ENCODE results near the gene FAM124B.
"Not testable (repeated sequence)": the region's sequence is repeated elsewhere in the genome, so short reads cannot be mapped to it uniquely, and the experiment has no call there.

Gene FAM124B

DNA sequence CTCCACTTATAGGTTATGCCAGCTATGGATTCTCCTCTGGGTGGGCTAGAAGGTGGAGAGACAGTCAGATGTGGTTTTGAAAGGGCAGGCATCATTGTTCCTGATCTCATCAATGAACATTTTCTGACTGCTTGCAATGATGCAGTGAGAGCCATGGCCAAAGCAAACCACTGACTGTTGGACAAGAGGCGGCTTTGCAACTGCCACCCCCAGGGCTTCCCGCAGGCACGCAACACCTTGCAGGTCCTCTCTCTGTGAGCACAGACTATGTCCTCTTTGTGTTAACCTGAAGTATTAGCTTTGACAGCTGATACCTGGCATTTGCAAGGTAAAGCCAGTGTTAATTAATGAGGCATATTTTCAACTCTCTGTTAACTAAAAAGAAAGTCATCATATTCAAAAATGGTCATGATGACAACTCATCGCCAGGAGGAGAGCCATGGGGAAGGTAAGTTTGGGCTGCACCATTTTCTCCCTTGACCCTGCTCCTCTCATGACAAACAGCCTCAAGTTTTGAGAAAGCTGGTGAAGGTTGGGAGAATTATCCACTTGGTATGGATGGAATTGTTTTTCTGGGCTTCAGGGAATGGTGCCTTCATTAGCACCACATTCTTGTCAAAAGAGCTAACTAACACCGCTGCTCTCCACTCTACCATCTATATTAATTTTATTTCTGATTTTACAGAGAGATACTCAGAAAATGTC lies 14.9 kb upstream of the FAM124B start:
- no peak for DNase-seq

DNA sequence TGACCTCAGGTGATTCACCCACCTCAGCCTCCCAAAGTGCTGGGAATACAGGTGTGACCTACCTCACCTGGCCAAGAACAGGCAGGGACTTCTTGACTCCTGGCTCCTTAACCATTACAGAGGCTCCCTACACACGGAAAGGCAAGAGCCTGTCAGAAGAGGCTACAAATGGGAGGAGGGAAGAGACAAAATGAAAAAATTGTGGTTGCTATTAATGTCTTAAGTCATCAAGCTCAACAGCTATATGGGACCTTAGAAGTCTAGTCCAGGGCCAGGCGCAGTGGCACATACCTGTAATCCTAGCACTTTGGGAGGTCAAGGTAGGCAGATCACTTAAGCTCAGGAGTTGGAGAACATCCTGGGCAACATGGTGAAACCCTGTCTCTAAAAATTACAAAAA lies 11.5 kb upstream of the FAM124B start:
- DNase-seq = no peak

DNA sequence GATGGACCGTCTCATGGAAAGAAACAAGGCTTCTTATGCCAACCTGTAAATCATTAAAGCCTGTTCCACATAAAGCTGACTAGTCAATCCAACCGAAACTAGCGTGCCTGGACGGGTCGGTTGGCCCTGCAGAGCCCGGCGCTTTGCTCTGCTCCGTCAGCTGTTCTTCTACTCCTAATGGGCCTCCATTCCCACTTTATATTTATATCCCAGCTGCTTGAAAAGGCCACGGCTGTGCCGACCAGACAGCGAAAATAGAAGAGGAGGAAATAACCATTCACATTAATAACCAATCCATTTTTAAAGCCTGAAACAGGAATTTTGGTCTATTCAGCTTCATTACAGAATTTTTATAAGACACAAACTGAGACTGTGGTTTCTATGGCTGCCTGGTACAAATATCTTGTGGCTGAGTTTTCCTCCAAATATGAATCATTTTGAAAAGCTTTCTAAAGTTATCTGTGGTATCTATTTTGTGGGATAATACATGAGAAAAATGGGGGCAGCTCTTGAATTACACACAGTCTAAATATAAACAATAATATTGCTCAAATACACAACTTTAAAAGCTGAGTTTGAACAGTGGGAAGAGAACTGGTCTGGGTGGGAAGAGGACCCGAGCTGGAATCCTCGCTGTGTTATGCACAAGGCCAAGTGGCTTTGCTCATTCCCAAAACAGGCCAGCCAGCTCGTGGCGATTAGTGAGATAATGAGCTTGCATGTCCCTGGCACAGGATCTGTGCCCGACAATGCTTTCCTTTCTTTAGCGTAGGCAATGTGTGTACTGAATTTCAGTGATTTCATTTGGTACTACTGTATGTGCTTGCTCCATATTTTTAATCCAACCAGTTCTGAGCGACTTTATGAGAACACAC lies 10.5 kb upstream of the FAM124B start:
- peak in 1 of 51 donors; percentile 35 for DNase-seq

GRCh38 chr2:224410946-224411561 lies 9.1 kb upstream of the FAM124B start:
- DNase-seq = no peak

- no peak for DNase-seq
These were observed 6.8 kb upstream of the FAM124B start for GRCh38 chr2:224408676-224409075.

GRCh38 chr2:224407241-224407701 lies 5.4 kb upstream of the FAM124B start:
- no peak for DNase-seq

- DNase-seq = no peak
These were observed 4.0 kb upstream of the FAM124B start for GRCh38 chr2:224405841-224406370.

DNA sequence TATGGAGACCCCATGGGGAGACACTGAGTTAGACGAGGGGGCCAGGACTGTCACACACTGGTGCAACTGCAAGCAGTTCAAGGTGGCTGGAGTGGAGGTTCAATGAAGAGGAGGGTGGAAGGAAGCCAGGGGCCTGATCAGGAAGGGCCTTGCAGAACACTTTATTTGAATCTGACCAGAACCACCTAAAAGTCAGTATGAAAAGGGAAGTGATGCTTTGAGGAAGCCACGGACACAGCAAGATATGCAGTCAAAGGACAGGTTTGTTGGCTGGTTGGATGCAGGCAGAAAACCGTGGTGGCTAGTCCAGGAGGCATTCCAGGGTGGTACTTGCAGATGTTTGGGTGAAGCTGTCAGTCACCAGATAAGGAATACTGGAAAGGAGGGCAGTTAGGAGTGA lies 3.5 kb upstream of the FAM124B start:
- no peak for DNase-seq

GRCh38 chr2:224404796-224405195 lies 2.9 kb upstream of the FAM124B start:
- DNase-seq = no peak

DNA sequence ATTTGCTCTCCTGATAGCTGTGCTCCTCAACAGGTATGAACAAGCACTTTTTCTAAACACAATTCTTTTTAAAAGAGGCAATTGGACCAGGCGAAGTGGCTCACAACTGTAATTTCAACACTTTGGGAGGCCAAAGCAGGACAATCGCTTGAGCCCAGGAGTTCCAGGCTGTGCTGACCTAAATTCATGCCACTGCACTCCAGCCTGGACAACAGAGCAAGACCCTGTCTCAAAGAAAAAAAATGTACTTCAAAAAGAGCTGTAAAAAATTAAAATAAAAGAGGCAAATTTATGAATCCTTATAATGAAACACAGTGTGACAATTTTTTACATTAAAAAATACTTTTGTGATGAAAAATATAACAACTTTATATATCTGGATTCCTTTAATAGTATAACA lies 1.8 kb upstream of the FAM124B start:
- no peak for DNase-seq

GRCh38 chr2:224400886-224401632 lies 848 bp downstream of the FAM124B start:
- peak in 1 of 51 donors; percentile 16 for DNase-seq

DNA sequence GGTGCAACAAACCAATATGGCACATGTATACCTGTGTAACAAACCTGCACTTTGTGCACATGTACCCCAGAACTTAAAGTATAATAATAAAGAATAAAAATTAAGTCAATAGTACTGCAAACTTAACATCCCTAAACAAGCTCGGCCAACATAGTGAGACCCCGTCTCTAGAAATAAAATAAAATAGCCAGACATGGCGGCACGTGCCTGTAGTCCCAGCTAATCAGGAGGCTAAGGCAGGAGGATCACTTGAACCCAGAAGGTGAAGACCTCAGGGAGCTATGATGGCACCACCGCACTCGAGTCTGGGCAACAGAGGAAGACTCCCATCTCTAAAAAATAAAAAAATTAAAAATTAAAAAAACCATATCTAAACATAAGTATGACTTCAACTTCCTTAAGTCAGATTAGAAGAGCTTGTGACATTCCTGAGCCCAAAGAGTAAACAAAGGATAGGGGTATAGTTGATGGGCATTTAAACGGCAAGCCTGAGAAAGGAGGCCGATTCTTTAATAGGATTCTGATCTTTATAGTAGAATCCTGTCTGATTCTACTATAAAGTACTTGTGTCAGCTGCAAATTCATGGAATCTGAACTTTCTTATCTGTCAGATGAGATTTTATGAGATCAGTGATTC lies 1.6 kb downstream of the FAM124B start:
- DNase-seq = no peak

- no peak for DNase-seq
These were observed 3.6 kb downstream of the FAM124B start for GRCh38 chr2:224398289-224398688.

DNA sequence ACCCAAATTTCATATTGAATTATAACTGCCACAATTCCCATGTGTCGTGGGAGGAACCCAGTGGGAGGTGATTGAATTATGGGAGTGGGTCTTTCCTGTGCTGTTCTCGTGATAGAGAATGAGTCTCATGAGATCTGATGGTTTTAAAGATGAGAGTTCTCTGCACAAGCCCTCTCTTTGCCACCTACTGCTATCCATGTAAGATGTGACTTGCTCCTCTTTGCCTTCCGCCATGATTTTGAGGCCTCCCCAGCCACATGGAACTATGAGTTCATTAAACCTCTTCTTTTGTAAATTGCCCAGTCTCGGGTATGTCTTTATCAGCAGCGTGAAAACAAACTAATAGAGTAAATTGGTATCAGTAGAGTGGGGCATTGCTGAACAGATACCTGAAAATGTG lies 4.8 kb downstream of the FAM124B start:
- not testable (repeated sequence) for DNase-seq

DNA sequence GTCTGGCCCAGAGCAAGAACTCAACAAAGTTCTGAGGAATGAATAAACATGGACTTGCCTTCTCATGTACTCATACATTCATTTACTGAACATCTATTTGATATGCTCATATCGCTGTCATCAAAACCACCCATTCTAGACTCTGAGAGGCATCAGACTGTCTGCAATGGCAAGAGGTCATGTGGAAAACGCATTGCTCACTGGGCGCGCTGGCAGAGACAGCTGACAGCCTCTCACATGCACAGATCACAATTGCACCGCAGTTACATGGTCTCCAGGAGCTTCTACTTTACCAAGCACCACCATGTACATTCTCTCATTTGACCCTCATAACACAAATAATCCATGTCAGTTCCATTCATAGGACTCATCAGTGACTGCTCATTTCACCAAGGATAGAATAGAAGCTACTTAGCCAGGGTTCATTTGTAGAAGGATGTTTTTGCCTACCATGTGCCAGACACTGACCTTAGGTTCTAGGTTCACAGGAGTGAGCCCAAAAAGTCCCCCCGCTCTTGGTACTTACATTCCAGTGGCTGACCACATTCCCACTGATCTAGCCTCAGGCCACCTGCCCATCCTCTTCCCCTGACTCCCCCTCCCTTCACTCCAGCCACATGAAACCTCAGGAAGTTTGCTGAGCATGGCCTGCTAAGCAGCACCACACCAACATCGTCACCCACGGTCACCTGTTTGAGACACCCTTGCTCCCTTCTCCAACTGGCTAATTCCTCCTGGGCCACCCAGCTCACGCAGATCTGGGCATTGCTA lies 6.1 kb downstream of the FAM124B start:
- no peak for DNase-seq

DNA sequence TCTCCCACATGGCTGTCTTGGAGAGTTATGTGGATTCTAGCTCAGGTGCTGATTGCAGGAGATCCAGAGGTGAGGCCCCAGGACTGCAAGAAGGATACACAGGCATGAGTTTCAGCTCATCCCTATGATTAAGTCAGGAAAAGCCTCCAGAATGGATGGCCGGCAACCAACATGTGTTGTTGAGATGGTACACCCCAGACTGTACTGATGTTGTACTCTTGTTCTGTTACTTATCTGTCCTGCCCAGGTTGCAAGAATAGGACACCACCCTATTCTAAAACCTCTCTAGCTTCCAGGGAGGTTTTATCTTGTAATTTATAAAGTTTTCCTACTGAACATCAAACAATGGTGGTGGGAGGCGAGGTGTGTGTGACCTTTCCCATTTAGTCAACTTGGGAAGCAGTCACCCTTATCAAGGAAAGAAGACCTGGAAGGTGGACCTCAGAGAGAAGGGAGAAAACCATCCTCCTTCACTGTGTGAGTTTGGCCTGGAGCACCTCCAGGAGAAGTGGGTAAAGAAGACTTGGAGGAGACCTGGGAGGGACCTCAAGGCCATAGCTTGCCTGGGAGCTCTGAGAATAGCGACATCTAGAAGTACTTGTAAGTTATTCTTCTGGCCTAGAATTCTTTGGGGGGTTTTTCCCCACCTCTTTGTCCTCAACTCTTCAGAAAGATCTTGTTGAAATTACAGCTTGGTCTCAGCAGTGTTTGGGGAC lies 8.6 kb downstream of the FAM124B start:
- no peak for DNase-seq

- DNase-seq = no peak
These were observed 9.4 kb downstream of the FAM124B start for GRCh38 chr2:224392545-224392944.

DNA sequence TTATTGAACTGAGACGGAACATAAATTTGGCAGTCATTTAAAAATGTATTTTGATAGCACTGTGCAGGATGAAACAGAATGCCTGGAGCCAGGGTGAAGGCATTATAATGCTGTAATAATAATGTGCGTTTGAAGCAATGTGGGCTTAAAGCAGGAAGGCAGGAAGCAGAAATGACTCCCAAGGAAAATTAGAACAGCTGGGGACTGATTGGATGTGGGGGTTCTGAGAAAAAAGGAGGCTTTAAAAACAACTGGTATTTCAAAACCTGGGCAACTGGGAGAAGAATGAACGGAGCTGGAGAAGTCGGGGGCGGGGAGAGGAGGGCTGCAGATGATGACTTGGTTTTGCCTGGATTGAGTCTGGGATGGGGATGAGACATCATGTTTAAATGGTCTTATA lies 12.6 kb downstream of the FAM124B start:
- no peak for DNase-seq

DNA sequence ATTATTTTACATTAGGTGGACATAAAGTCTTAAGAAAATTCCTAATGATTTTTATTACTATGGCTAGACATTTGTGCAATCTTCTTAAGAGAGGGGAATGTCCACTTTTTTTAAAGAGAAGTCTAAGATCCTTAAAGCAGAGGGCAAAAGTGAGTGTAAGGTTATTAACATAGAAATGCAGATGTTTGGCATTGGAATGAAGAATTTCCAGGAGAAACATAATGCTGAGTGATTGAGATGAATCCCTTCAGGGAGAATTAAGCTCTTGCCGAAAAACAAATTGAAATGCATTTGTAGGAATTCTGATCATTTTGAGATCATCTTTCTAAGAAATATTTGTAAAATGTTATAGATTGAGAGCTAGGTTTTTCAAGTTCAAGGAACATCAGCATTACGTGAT lies 15.0 kb downstream of the FAM124B start:
- DNase-seq = no peak

Measured in hypothalamus (tissue), 51 donors.